ENCODE results near the gene COQ2.

COQ2 gene

GRCh38 chr4:83267121-83267829 is 17.3 kb downstream of the COQ2 start:
- TF ChIP-seq, protein P1, sequence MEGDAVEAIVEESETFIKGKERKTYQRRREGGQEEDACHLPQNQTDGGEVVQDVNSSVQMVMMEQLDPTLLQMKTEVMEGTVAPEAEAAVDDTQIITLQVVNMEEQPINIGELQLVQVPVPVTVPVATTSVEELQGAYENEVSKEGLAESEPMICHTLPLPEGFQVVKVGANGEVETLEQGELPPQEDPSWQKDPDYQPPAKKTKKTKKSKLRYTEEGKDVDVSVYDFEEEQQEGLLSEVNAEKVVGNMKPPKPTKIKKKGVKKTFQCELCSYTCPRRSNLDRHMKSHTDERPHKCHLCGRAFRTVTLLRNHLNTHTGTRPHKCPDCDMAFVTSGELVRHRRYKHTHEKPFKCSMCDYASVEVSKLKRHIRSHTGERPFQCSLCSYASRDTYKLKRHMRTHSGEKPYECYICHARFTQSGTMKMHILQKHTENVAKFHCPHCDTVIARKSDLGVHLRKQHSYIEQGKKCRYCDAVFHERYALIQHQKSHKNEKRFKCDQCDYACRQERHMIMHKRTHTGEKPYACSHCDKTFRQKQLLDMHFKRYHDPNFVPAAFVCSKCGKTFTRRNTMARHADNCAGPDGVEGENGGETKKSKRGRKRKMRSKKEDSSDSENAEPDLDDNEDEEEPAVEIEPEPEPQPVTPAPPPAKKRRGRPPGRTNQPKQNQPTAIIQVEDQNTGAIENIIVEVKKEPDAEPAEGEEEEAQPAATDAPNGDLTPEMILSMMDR (IDR thresholded peaks at IDR 0.05; ENCODE audit: borderline replicate concordance, insufficient read depth, low read depth, low read length) = no peak

GRCh38 chr4:83266689-83267088 is 17.9 kb downstream of the COQ2 start:
- H3K4me3 ChIP-seq (ENCODE audit: low read depth, low read length) = no peak overlapping the region
- TF ChIP-seq, protein P1 (IDR thresholded peaks at IDR 0.05; ENCODE audit: borderline replicate concordance, insufficient read depth, low read depth, low read length) = no peak

More at GRCh38 chr4:83267121-83267829, 17.3 kb downstream of the COQ2 start:
- H3K4me3 ChIP-seq (ENCODE audit: low read depth, low read length) = no peak overlapping the region

DNA sequence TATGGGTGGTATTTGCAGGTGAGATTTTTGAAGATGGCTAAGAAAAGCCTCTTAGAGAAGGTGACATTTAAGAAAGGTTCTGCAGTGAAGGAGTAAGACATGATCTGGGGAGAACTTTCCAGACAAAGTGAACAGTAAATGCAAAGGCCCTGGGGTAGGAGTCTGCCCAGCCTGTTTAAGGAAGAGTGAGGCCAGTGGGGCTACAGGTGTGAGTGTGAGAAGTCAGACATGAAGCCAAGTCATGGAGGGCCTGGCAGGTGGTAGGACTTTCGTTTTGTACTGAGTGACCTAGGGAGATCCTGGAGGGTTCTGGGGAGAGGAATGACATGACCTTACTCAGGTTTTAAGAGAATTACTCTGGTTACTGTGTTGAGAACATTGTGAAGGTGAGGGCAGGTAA is 21.5 kb downstream of the COQ2 start:
- H3K4me3 ChIP-seq (ENCODE audit: low read depth, low read length) = no peak overlapping the region
- TF ChIP-seq, protein P1 (IDR thresholded peaks at IDR 0.05; ENCODE audit: borderline replicate concordance, insufficient read depth, low read depth, low read length) = no peak

GRCh38 chr4:83262682-83263081 is 21.9 kb downstream of the COQ2 start:
- TF ChIP-seq, protein P1 (IDR thresholded peaks at IDR 0.05; ENCODE audit: borderline replicate concordance, insufficient read depth, low read depth, low read length) = no peak
- H3K4me3 ChIP-seq (ENCODE audit: low read depth, low read length) = no peak overlapping the region

DNA sequence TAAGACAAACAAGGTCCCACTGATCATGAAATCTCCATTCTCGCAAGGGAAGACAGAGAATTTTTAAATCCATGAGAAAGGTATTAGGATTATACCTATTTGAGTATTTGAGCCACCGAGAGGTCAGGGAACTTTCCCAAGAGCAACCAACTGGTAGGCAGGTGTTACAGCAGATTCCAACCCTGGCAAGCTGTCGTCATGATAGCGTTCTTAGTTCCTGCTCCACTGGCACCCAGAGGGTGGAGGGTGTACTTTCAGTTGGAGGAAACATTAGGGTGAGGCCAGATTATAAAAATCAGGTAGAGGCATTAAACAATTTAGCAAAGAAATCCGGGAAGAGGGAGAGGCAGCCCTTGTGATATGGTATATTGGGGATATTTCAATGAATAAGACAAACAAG is 23.3 kb downstream of the COQ2 start:
- TF ChIP-seq, protein P1 (IDR thresholded peaks at IDR 0.05; ENCODE audit: borderline replicate concordance, insufficient read depth, low read depth, low read length) = no peak

DNA sequence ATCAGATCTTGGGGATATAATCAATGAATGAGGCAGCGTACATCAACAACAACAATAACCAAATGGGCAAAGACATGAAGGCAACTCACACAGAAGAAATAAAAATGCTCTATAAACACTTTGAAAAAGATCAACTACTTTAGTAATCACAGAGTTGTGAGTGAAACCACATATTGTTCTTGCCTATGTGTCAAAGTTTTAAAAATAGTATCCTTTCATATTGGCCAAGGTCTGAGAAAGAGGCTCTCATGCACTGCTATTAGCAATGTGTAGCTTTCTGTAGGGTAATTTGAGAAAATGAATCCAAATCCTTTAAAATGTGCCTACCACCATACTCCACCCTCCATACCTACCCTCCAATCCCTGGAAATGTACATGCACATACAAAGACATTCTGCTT is 25.0 kb downstream of the COQ2 start:
- no peak overlapping the region for H3K4me3 ChIP-seq (ENCODE audit: low read depth, low read length)
- TF ChIP-seq, protein P1 (IDR thresholded peaks at IDR 0.05; ENCODE audit: borderline replicate concordance, insufficient read depth, low read depth, low read length) = no peak

More for the DNA sequence above, 23.3 kb downstream of the COQ2 start:
- H3K4me3 ChIP-seq (ENCODE audit: low read depth, low read length) = no peak overlapping the region

- no peak overlapping the region for H3K4me3 ChIP-seq (ENCODE audit: low read depth, low read length)
- TF ChIP-seq, protein P1 (IDR thresholded peaks at IDR 0.05; ENCODE audit: borderline replicate concordance, insufficient read depth, low read depth, low read length) = no peak
These were observed 26.1 kb downstream of the COQ2 start for GRCh38 chr4:83258461-83258860.
